DLD1 (cell line): ENCODE data around the gene ALDH9A1.

Experiments used
- in situ Hi-C: cut with HindIII; loops from 2 replicates; pipeline ENCODE4 v1.10.0; 2017; ENCODE audit warnings: low sequenced_read_pairs

The ALDH9A1 gene

GRCh38 chr1:165628147-165628822 lies 70.1 kb downstream of the ALDH9A1 start:
- in situ Hi-C loops, result no loop called here

- in situ Hi-C loops, result no loop called here
Measured at GRCh38 chr1:165624441-165624840, 73.9 kb downstream of the ALDH9A1 start.

GRCh38 chr1:165623624-165624023 lies 74.7 kb downstream of the ALDH9A1 start:
- in situ Hi-C loops, result no loop called here

- in situ Hi-C loops, result no loop called here
Measured at GRCh38 chr1:165619647-165620151, 78.7 kb downstream of the ALDH9A1 start.

GRCh38 chr1:165616987-165617546 lies 81.3 kb downstream of the ALDH9A1 start:
- in situ Hi-C loops, result no loop called here

- in situ Hi-C loops, result no loop called here
Measured at GRCh38 chr1:165616054-165616612, 82.2 kb downstream of the ALDH9A1 start.
